SK-N-SH (cell line): ENCODE results near the gene CCDC91. TPM values are rescaled to one million over a fixed set of nuclear protein-coding genes. Genes with fewer than 3 reads are reported as not detected.

Source experiments
- CTCF ChIA-PET: fragments of 300-600, 350-600 bp; formaldehyde crosslinking; extraction: SDS; loops from one replicate; lab custom pipeline; 2021; lab: Yijun Ruan, JAX
- POLR2A ChIA-PET: fragments of 350-600 bp; sonication (Branson Sonifier 250); formaldehyde crosslinking; extraction: SDS; loops from one replicate; lab custom pipeline; 2020; ENCODE audit warnings: antibody characterized with exemption, inconsistent platforms; lab: Yijun Ruan, JAX
- DNase-seq: peaks from one replicate; pipeline ENCODE4 v3.0.0; 2012
- H2AFZ ChIP-seq: fragments of 200-600 bp; sonication (generic); 2 replicates; pipeline ENCODE4 v1.8.1; 2016; ENCODE audit warnings: antibody characterized with exemption, mild to moderate bottlenecking, low read depth
- H3F3A ChIP-seq: fragments of 200-600 bp; sonication (generic); replicated peaks from 2 replicates; pipeline ENCODE3; 2016; ENCODE audit warnings: antibody characterized with exemption, mild to moderate bottlenecking; ENCODE audit not compliant: insufficient read depth
- H3K27ac ChIP-seq, 2 experiments: fragments of 200-500 bp in 1 of 2; fragments of 200-600 bp in 1 of 2; sonication (Bioruptor generic) in 1 of 2; sonication (generic), shearing (Covaris generic) in 1 of 2; 2 replicates each; pipeline versions ENCODE4 v1.5.1 to v1.6.1; 2014 to 2016; ENCODE audit warnings: low read depth in 2 of 2, inconsistent platforms in 1 of 2, low read length in 1 of 2, mild to moderate bottlenecking in 1 of 2, mixed read lengths in 1 of 2
- H3K27me3 ChIP-seq: fragments of 200-600 bp; sonication (generic), shearing (Covaris generic); 2 replicates; pipeline ENCODE4 v1.6.1; 2016; ENCODE audit warnings: mixed run types; ENCODE audit not compliant: insufficient read depth
- H3K36me3 ChIP-seq, 2 experiments: fragments of 200-500 bp in 1 of 2; fragments of 200-600 bp in 1 of 2; sonication (Bioruptor generic) in 1 of 2; sonication (generic) in 1 of 2; replicated peaks in 1 of 2; 2 replicates each; pipeline versions ENCODE3 to v1.5.1; 2014 to 2016; ENCODE audit warnings: low read length in 1 of 2, mild to moderate bottlenecking in 1 of 2; ENCODE audit not compliant: insufficient read depth in 2 of 2, control insufficient read depth in 1 of 2
- H3K4me1 ChIP-seq, 2 experiments: fragments of 200-500 bp in 1 of 2; fragments of 200-600 bp in 1 of 2; sonication (Bioruptor generic) in 1 of 2; sonication (generic), shearing (Covaris generic) in 1 of 2; 2 replicates each; pipeline versions ENCODE4 v1.5.1 to v1.6.1; 2014 to 2016; ENCODE audit warnings: low read depth in 1 of 2, low read length in 1 of 2, mixed run types in 1 of 2; ENCODE audit not compliant: insufficient read depth in 2 of 2, control insufficient read depth in 1 of 2
- H3K4me2 ChIP-seq: fragments of 200-600 bp; sonication (generic), shearing (Covaris generic); 2 replicates; pipeline ENCODE4 v1.6.1; 2017; ENCODE audit warnings: mixed run types
- H3K4me3 ChIP-seq, 2 experiments: fragments of 200-500 bp in 1 of 2; fragments of 200-600 bp in 1 of 2; sonication (Bioruptor generic) in 1 of 2; sonication (generic), shearing (Covaris generic) in 1 of 2; 2 replicates each; pipeline versions ENCODE4 v1.5.1 to v1.8.1; 2014 to 2016; ENCODE audit warnings: low read depth in 2 of 2, inconsistent platforms in 1 of 2, low read length in 1 of 2, mild to moderate bottlenecking in 1 of 2, mixed read lengths in 1 of 2, moderate library complexity in 1 of 2
- H3K79me2 ChIP-seq: fragments of 200-600 bp; sonication (generic); 2 replicates; pipeline ENCODE4 v1.8.1; 2017; ENCODE audit warnings: mild to moderate bottlenecking; ENCODE audit not compliant: insufficient read depth
- H3K9ac ChIP-seq: fragments of 200-600 bp; sonication (generic); 2 replicates; pipeline ENCODE4 v1.6.1; 2017; ENCODE audit warnings: mixed run types
- H3K9me2 ChIP-seq: fragments of 200-600 bp; sonication (generic); 2 replicates; pipeline ENCODE4 v1.6.1; 2017; ENCODE audit warnings: mixed run types
- H3K9me3 ChIP-seq: fragments of 200-600 bp; sonication (generic); 2 replicates; pipeline ENCODE4 v1.6.1; 2017; ENCODE audit warnings: mixed run types, mild to moderate bottlenecking, moderate library complexity
- H4K20me1 ChIP-seq: fragments of 200-600 bp; sonication (generic); 2 replicates; pipeline ENCODE4 v1.6.1; 2017; ENCODE audit warnings: mild to moderate bottlenecking, mixed run types; ENCODE audit not compliant: insufficient read depth
- CHD2 ChIP-seq: fragments of 150-350 bp; IDR thresholded peaks from 2 replicates; pipeline ENCODE4 v1.6.1; 2018; ENCODE audit warnings: low read length; ENCODE audit not compliant: partially characterized antibody
- ELF1 ChIP-seq: IDR thresholded peaks from 2 replicates; pipeline ENCODE4 v1.4.0; 2012
- EZH2phosphoT487 ChIP-seq: fragments of 200-600 bp; sonication (generic); IDR thresholded peaks from 2 replicates; pipeline ENCODE4 v1.6.1; 2017; ENCODE audit warnings: low read depth, mixed run types, mild to moderate bottlenecking, antibody characterized with exemption, moderate library complexity, borderline replicate concordance
- FOXJ3 ChIP-seq: sonication (generic); formaldehyde crosslinking; IDR thresholded peaks from 2 replicates; pipeline ENCODE4 v1.5.1; 2020; ENCODE audit warnings: mild to moderate bottlenecking, missing genetic modification reagents
- FOXM1 ChIP-seq: IDR thresholded peaks from 2 replicates; pipeline ENCODE4 v1.4.0; 2012; ENCODE audit warnings: low read depth, mild to moderate bottlenecking
- GABPA ChIP-seq: IDR thresholded peaks from 2 replicates; pipeline ENCODE4 v1.4.0; 2012; ENCODE audit warnings: low read depth, mild to moderate bottlenecking
- MAX ChIP-seq: IDR thresholded peaks from 2 replicates; pipeline ENCODE4 v1.4.0; 2012; ENCODE audit warnings: low read depth
- MEF2A ChIP-seq: IDR thresholded peaks from 2 replicates; pipeline ENCODE4 v1.4.0; 2012; ENCODE audit warnings: low read depth, borderline replicate concordance
- MXI1 ChIP-seq: IDR thresholded peaks from 2 replicates; pipeline ENCODE4 v1.6.1; 2012; ENCODE audit warnings: mild to moderate bottlenecking, low read depth, low read length, improper control_type of control experiment
- REST ChIP-seq: IDR thresholded peaks from 2 replicates; pipeline ENCODE4 v1.6.1; 2012; ENCODE audit warnings: mild to moderate bottlenecking, low read depth, low read length, moderate library complexity
- RFX5 ChIP-seq: IDR thresholded peaks from 2 replicates; pipeline ENCODE4 v1.6.1; 2012; ENCODE audit warnings: mild to moderate bottlenecking, improper control_type of control experiment, low read length
- SMC3 ChIP-seq: IDR thresholded peaks from 2 replicates; pipeline ENCODE4 v1.6.1; 2012; ENCODE audit warnings: low read depth, low read length, improper control_type of control experiment
- WGBS: methylation state at CpG from one replicate; pipeline ENCODE4 v1.1.6; 2017; ENCODE audit warnings: low lambda C conversion rate; 5-methylcytosine and 5-hydroxymethylcytosine counted together
- polyA plus RNA-seq, 3 experiments: library from polyadenylated mRNA; depleted of rRNA; stranded (reverse); fragments of >200 nt; gene quantifications; 2 replicates each; pipeline ENCODE4 v1.2.3, GENCODE V29; 2012
- TF ChIP-seq, protein P1 (sequence below): fragments of 200-600 bp; sonication (generic); IDR thresholded peaks from 2 replicates; pipeline ENCODE4 v1.6.1; 2017; ENCODE audit warnings: antibody characterized with exemption, mild to moderate bottlenecking, moderate library complexity
- TF ChIP-seq, protein P2 (sequence below): IDR thresholded peaks from 2 replicates; pipeline ENCODE4 v1.4.0; 2012; ENCODE audit warnings: low read depth, borderline replicate concordance
- TF ChIP-seq, protein P3 (sequence below): fragments of 150-350 bp; IDR thresholded peaks from 2 replicates; pipeline ENCODE4 v1.6.1; 2017; ENCODE audit warnings: antibody characterized with exemption, low read length, low read depth, borderline replicate concordance

The CCDC91 gene
- polyA plus RNA-seq, 1 of the 3 experiments (the other 2 are of a cell fraction) = 13.0 TPM

- H3K36me3 ChIP-seq = peaks cover 3% of the 10 kb centered on the region in 2 experiments
- ChIA-PET CTCF (interaction anchor here (0.8 kb wide), 1 partner anchor 650 kb away, joined by 3 read pairs; no protein-coding TSS in a partner anchor), POLR2A (no interaction called here)
- no peak overlapping the region for H3K4me2 ChIP-seq
- H3K9me2 ChIP-seq = no peaks in the 10 kb centered on the region
- no peaks in the 10 kb centered on the region for H3K27me3 ChIP-seq
- no peaks in the 10 kb centered on the region for H3K4me1 ChIP-seq
- H3K27ac ChIP-seq = no peak overlapping the region
- no peak overlapping the region for H3K9ac ChIP-seq
- no peaks in the 10 kb centered on the region; the same call in 1 of the 2 replicates for H3K9me3 ChIP-seq
- no peaks in the 10 kb centered on the region for H3F3A ChIP-seq
- no peak overlapping the region for H3K4me3 ChIP-seq
- H3K79me2 ChIP-seq = no peaks in the 10 kb centered on the region
- H2AFZ ChIP-seq = no peak overlapping the region
- no peaks in the 10 kb centered on the region for H4K20me1 ChIP-seq
- TF ChIP-seq ELF1 (no peak), EZH2phosphoT487 (no peak), RFX5 (no peak), FOXM1 (no peak), REST (no peak), MXI1 (no peak), GABPA (no peak), FOXJ3 (CRISPR knock-in tag) (no peak), CHD2 (no peak), MAX (no peak), MEF2A (no peak), SMC3 (no peak)
- TF ChIP-seq, protein P1, sequence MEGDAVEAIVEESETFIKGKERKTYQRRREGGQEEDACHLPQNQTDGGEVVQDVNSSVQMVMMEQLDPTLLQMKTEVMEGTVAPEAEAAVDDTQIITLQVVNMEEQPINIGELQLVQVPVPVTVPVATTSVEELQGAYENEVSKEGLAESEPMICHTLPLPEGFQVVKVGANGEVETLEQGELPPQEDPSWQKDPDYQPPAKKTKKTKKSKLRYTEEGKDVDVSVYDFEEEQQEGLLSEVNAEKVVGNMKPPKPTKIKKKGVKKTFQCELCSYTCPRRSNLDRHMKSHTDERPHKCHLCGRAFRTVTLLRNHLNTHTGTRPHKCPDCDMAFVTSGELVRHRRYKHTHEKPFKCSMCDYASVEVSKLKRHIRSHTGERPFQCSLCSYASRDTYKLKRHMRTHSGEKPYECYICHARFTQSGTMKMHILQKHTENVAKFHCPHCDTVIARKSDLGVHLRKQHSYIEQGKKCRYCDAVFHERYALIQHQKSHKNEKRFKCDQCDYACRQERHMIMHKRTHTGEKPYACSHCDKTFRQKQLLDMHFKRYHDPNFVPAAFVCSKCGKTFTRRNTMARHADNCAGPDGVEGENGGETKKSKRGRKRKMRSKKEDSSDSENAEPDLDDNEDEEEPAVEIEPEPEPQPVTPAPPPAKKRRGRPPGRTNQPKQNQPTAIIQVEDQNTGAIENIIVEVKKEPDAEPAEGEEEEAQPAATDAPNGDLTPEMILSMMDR = no peak
- TF ChIP-seq, protein P2, sequence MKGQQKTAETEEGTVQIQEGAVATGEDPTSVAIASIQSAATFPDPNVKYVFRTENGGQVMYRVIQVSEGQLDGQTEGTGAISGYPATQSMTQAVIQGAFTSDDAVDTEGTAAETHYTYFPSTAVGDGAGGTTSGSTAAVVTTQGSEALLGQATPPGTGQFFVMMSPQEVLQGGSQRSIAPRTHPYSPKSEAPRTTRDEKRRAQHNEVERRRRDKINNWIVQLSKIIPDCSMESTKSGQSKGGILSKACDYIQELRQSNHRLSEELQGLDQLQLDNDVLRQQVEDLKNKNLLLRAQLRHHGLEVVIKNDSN = no peak
- TF ChIP-seq, protein P3, sequence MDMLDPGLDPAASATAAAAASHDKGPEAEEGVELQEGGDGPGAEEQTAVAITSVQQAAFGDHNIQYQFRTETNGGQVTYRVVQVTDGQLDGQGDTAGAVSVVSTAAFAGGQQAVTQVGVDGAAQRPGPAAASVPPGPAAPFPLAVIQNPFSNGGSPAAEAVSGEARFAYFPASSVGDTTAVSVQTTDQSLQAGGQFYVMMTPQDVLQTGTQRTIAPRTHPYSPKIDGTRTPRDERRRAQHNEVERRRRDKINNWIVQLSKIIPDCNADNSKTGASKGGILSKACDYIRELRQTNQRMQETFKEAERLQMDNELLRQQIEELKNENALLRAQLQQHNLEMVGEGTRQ = no peak
- DNase-seq = no peak
- WGBS = 92% methylated on average over 1 of the region's 1 CpG
These were observed 193.1 kb downstream of the CCDC91 start for GRCh38 chr12:28383368-28383767.
